Measurements from ENCODE around the gene PARN.

The PARN gene

GRCh38 chr16:14388243-14388642 is 241.8 kb downstream of the PARN start:
- no peak for DNase-seq (ENCODE audit: low spot score)
- H3K4me3 ChIP-seq, result no peak overlapping the region

GRCh38 chr16:14386115-14386514 is 243.9 kb downstream of the PARN start:
- no peak for TF ChIP-seq CTCF (IDR thresholded peaks at IDR 0.05)

More at GRCh38 chr16:14388243-14388642, 241.8 kb downstream of the PARN start:
- no peak overlapping the region for H3K27ac ChIP-seq
- no peak for TF ChIP-seq CTCF (IDR thresholded peaks at IDR 0.05)

More at GRCh38 chr16:14386115-14386514, 243.9 kb downstream of the PARN start:
- no peak overlapping the region for H3K27ac ChIP-seq
- DNase-seq (ENCODE audit: low spot score), result no peak
- no peak overlapping the region for H3K4me3 ChIP-seq
